ENCODE results near the gene EHD3. TPM values are rescaled to one million over a fixed set of nuclear protein-coding genes. Genes with fewer than 3 reads are reported as not detected.

The EHD3 gene
- total RNA-seq (2014; rRNA removed; shearing (Covaris generic)): not detected in 2 replicates

GRCh38 chr2:31233741-31234682, at the start of gene EHD3:
Gene EHD3, plus strand, starts transcription at chr2:31234152. Its CDS starts 470 bp downstream, at chr2:31234622.
- no peak within 1 kb of the TSS for H3K27ac ChIP-seq
- H3K4me1 ChIP-seq: no peaks in the 10 kb centered on the region
- DNase-seq: peak; percentile 30 to 31
- no peaks in the 10 kb centered on the region for H3K36me3 ChIP-seq
- no peak within 1 kb of the TSS for H3K4me3 ChIP-seq
- peaks cover 15% of the 10 kb centered on the region; the same call in 1 of the 2 replicates for H3K27me3 ChIP-seq
- H3K9me3 ChIP-seq (replicated peaks): no peaks in the 10 kb centered on the region

GRCh38 chr2:31187166-31187565, 46.8 kb upstream of the EHD3 start:
- H3K4me3 ChIP-seq: no peak overlapping the region
- H3K36me3 ChIP-seq: no peaks in the 10 kb centered on the region
- no peaks in the 10 kb centered on the region for H3K9me3 ChIP-seq (replicated peaks)
- DNase-seq: no peak
- no peak overlapping the region for H3K27ac ChIP-seq
- H3K27me3 ChIP-seq: peaks cover 24% of the 10 kb centered on the region
- H3K4me1 ChIP-seq: no peaks in the 10 kb centered on the region; the same call in 1 of the 2 replicates

DNA sequence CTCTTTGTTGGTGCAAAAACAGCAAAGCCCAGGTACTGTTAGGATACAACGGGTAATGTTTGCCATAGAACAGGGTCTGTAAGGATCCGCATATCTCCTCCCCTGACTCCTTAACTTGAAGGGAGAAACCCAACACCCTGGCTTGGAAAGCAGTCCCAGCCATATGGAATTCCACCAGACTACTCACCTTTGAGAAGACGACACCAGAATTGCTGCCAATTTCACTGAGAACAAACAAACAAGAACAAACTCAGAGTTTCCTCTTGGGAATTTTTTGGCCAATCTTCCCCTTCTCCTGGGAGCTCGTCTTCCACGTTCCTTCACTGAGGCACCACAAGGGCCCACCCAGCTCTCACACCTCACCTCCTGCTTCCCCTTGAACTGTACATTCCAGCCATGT, 45.8 kb upstream of the EHD3 start:
- DNase-seq: no peak
- H3K36me3 ChIP-seq: no peaks in the 10 kb centered on the region
- no peak overlapping the region for H3K4me3 ChIP-seq
- H3K4me1 ChIP-seq: no peaks in the 10 kb centered on the region; the same call in 1 of the 2 replicates
- no peaks in the 10 kb centered on the region for H3K9me3 ChIP-seq (replicated peaks)
- H3K27ac ChIP-seq: no peak overlapping the region
- H3K27me3 ChIP-seq: peaks cover 27% of the 10 kb centered on the region

DNA sequence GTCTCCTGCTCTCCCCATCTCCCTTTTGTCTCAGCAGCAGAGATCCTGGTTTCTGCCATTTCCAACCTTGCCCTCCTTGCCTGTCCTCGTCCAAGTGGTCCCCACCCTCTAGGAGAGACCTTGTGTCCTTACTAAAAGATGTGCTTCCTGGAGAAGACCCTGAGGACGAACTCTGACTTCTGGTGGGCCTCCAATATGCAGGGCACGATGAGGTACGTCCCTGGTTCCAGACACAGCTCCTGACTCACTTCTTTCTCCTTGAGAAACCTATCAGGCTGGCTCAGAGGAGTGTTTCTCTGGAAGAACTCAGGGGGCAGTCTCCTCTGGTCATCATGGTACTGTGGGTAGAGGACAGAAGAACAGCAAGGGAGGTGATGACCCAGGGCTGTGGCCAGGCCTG, 44.8 kb upstream of the EHD3 start:
- H3K27ac ChIP-seq: no peak overlapping the region
- H3K4me3 ChIP-seq: no peak overlapping the region
- H3K36me3 ChIP-seq: no peaks in the 10 kb centered on the region
- H3K4me1 ChIP-seq: no peaks in the 10 kb centered on the region; the same call in 1 of the 2 replicates
- peaks cover 35% of the 10 kb centered on the region for H3K27me3 ChIP-seq
- no peak for DNase-seq
- H3K9me3 ChIP-seq (replicated peaks): no peaks in the 10 kb centered on the region

GRCh38 chr2:31190188-31190587, 43.8 kb upstream of the EHD3 start:
- H3K4me3 ChIP-seq: no peak overlapping the region
- H3K27me3 ChIP-seq: peaks cover 44% of the 10 kb centered on the region
- no peaks in the 10 kb centered on the region for H3K9me3 ChIP-seq (replicated peaks)
- H3K36me3 ChIP-seq: no peaks in the 10 kb centered on the region
- no peak for DNase-seq
- H3K27ac ChIP-seq: no peak overlapping the region
- H3K4me1 ChIP-seq: no peaks in the 10 kb centered on the region; the same call in 1 of the 2 replicates

GRCh38 chr2:31191931-31192330, 42.0 kb upstream of the EHD3 start:
- no peak overlapping the region for H3K4me3 ChIP-seq
- no peaks in the 10 kb centered on the region for H3K9me3 ChIP-seq (replicated peaks)
- H3K27ac ChIP-seq: no peak overlapping the region
- no peaks in the 10 kb centered on the region; the same call in 1 of the 2 replicates for H3K4me1 ChIP-seq
- peaks cover 44% of the 10 kb centered on the region for H3K27me3 ChIP-seq
- H3K36me3 ChIP-seq: no peaks in the 10 kb centered on the region
- DNase-seq: no peak

DNA sequence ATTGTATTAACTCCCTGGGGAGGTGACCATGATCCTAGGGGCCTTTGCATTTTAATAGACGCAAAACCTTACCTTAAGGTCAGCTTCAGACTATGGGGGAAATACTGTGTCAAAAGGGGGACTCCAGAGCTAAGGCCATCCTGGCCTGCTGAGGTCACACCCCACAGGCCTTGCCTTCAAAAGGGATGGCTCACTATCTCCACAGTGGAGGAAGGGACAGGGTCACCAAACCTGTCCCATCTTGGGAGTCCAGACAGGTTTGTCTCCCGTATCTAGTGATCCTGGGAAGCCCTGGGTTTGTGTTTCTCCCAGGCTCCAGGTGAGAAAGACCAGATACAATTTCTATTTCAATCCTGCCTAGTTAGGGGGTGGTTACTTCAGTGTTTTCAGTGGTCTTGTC, 41.6 kb upstream of the EHD3 start:
- Histone ChIP-seq H3K9me3 (replicated peaks) (no peaks in the 10 kb centered on the region), H3K27me3 (peaks cover 44% of the 10 kb centered on the region), H3K27ac (no peak overlapping the region), H3K36me3 (no peaks in the 10 kb centered on the region), H3K4me1 (no peaks in the 10 kb centered on the region; the same call in 1 of the 2 replicates), H3K4me3 (no peak overlapping the region)
- DNase-seq: no peak

- no peaks in the 10 kb centered on the region for H3K9me3 ChIP-seq (replicated peaks)
- no peaks in the 10 kb centered on the region; the same call in 1 of the 2 replicates for H3K4me1 ChIP-seq
- no peak overlapping the region for H3K4me3 ChIP-seq
- H3K36me3 ChIP-seq: no peaks in the 10 kb centered on the region
- peak in 1 of 2 experiments; percentile 34 for DNase-seq
- H3K27ac ChIP-seq: no peak overlapping the region
- H3K27me3 ChIP-seq: peaks cover 41% of the 10 kb centered on the region
Measured at GRCh38 chr2:31192851-31193392, 41.0 kb upstream of the EHD3 start.

DNA sequence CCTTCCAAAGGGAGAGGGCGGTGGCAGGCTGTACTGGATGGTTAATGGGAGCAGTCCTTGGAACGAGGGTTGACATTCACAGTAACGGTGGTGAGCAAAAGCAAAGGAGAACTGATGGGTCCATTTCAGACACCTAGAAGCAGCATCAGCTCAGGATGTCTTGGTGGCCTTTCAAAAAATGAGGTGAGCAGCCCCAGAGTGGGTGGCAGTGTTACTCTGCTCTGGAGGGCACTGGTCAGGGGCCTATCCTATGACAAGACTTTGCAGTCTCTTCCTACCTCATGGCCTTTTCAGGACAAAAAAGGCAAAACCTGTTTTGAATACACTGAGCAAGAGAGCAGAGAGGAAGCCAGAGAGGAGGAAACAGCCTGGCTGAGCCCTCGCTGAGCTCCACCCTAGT, 40.1 kb upstream of the EHD3 start:
- no peak for DNase-seq
- no peaks in the 10 kb centered on the region for H3K9me3 ChIP-seq (replicated peaks)
- H3K4me3 ChIP-seq: no peak overlapping the region
- no peaks in the 10 kb centered on the region for H3K4me1 ChIP-seq
- H3K27ac ChIP-seq: no peak overlapping the region
- peaks cover 40% of the 10 kb centered on the region for H3K27me3 ChIP-seq
- no peaks in the 10 kb centered on the region for H3K36me3 ChIP-seq

GRCh38 chr2:31196622-31197021, 37.3 kb upstream of the EHD3 start:
- no peaks in the 10 kb centered on the region for H3K4me1 ChIP-seq
- no peaks in the 10 kb centered on the region for H3K9me3 ChIP-seq (replicated peaks)
- H3K27ac ChIP-seq: no peak overlapping the region
- no peak for DNase-seq
- no peaks in the 10 kb centered on the region for H3K36me3 ChIP-seq
- peaks cover 37% of the 10 kb centered on the region for H3K27me3 ChIP-seq
- no peak overlapping the region for H3K4me3 ChIP-seq

- DNase-seq: no peak
- peaks cover 40% of the 10 kb centered on the region for H3K27me3 ChIP-seq
- no peaks in the 10 kb centered on the region for H3K4me1 ChIP-seq
Measured at GRCh38 chr2:31197166-31197565, 36.8 kb upstream of the EHD3 start.

GRCh38 chr2:31197669-31198068, 36.3 kb upstream of the EHD3 start:
- Histone ChIP-seq H3K36me3 (no peaks in the 10 kb centered on the region), H3K4me1 (no peaks in the 10 kb centered on the region), H3K27me3 (peaks cover 45% of the 10 kb centered on the region), H3K27ac (no peak overlapping the region), H3K9me3 (replicated peaks) (no peaks in the 10 kb centered on the region), H3K4me3 (no peak overlapping the region)
- DNase-seq: no peak

More at GRCh38 chr2:31197166-31197565, 36.8 kb upstream of the EHD3 start:
- H3K36me3 ChIP-seq: no peaks in the 10 kb centered on the region
- no peak overlapping the region for H3K27ac ChIP-seq
- H3K9me3 ChIP-seq (replicated peaks): no peaks in the 10 kb centered on the region
- H3K4me3 ChIP-seq: no peak overlapping the region

GRCh38 chr2:31199206-31199605, 34.7 kb upstream of the EHD3 start:
- Histone ChIP-seq H3K36me3 (no peaks in the 10 kb centered on the region), H3K9me3 (replicated peaks) (no peaks in the 10 kb centered on the region), H3K4me1 (no peaks in the 10 kb centered on the region), H3K27ac (no peak overlapping the region), H3K27me3 (peaks cover 33% of the 10 kb centered on the region), H3K4me3 (no peak overlapping the region)
- DNase-seq: no peak

- Histone ChIP-seq H3K27me3 (peaks cover 25% of the 10 kb centered on the region), H3K4me1 (no peaks in the 10 kb centered on the region), H3K36me3 (no peaks in the 10 kb centered on the region), H3K27ac (no peak overlapping the region), H3K9me3 (replicated peaks) (no peaks in the 10 kb centered on the region), H3K4me3 (no peak overlapping the region)
- DNase-seq: no peak
Measured at GRCh38 chr2:31200972-31201371, 33.0 kb upstream of the EHD3 start.

GRCh38 chr2:31202041-31202440, 31.9 kb upstream of the EHD3 start:
- no peak overlapping the region for H3K27ac ChIP-seq
- H3K9me3 ChIP-seq (replicated peaks): no peaks in the 10 kb centered on the region
- DNase-seq: no peak
- H3K36me3 ChIP-seq: no peaks in the 10 kb centered on the region
- peaks cover 28% of the 10 kb centered on the region for H3K27me3 ChIP-seq
- no peaks in the 10 kb centered on the region for H3K4me1 ChIP-seq
- H3K4me3 ChIP-seq: no peak overlapping the region

Measured in SJCRH30 (cell line).